Activated CD4-positive, alpha-beta memory T cell treated with anti-CD3 and anti-CD28 coated beads, Interleukin-2, amount 10 ng/mL, durations not matched to agents 7 days and 5 days (primary cell): ENCODE data around the gene EIF5A. TPM values are rescaled to one million over a fixed set of nuclear protein-coding genes. Genes with fewer than 3 reads are reported as not detected.

Experiments used
- CTCF ChIA-PET: fragments of 350-600 bp; sonication (Branson Sonifier 250); formaldehyde crosslinking; loops from one replicate; lab custom pipeline; 2021; ENCODE audit warnings: antibody characterized with exemption, inconsistent platforms; lab: Charles Lee
- POLR2A ChIA-PET: fragments of 350-600 bp; sonication (Branson Sonifier 250); formaldehyde crosslinking; loops from one replicate; lab custom pipeline; 2021; ENCODE audit warnings: antibody characterized with exemption; lab: Charles Lee
- DNase-seq: peaks from one replicate; pipeline ENCODE4 v3.0.0-alpha.2; 2020
- H3K27ac Mint-ChIP-seq: one replicate; pipeline ENCODE4 v1.8.0; 2021; ENCODE audit warnings: mild to moderate bottlenecking, mixed read lengths
- H3K27me3 Mint-ChIP-seq: one replicate; pipeline ENCODE4 v1.8.0; 2021; ENCODE audit warnings: mixed read lengths
- H3K36me3 Mint-ChIP-seq: one replicate; pipeline ENCODE4 v1.8.0; 2021; ENCODE audit warnings: low read depth, mixed read lengths
- H3K4me1 Mint-ChIP-seq: one replicate; pipeline ENCODE4 v1.8.0; 2021; ENCODE audit warnings: mixed read lengths
- H3K4me3 Mint-ChIP-seq: one replicate; pipeline ENCODE4 v1.8.0; 2021; ENCODE audit warnings: mild to moderate bottlenecking, mixed read lengths
- H3K9me3 Mint-ChIP-seq: one replicate; pipeline ENCODE4 v1.8.0; 2021; ENCODE audit warnings: mixed read lengths
- total RNA-seq, 2 experiments: library from RNA; stranded (reverse); gene quantifications; one replicate each; pipeline ENCODE4 v1.2.3, GENCODE V29; 2021

Gene EIF5A
- total RNA-seq, 2 experiments from 2014 or later: 419 to 420 TPM

DNA sequence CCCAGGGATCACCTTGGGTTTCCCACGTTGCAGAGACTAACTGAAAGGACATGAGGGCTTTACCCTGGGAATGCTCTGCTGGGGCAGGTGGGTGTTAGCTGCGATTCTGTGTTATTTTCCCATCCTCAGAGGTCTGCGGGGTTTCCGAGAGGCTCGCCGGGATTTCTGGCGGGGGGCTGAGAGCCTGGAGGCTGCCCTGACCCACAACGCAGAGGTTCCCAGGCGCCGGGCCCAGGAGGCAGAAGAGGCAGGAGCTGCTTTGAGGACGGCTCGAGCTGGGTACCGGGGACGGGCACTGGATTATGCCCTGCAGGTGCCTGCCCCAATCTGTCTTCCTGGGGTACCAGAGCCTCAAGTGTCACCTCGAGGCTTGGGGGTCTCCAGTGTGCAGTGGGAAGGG is 35.8 kb downstream of the EIF5A start:
- POLR2A ChIA-PET: interaction anchor here (0.9 to 3.5 kb wide), 3 partner anchors 14 to 140 kb away, joined by 3 to 18 read pairs (median 4); partner anchors contain the start of gene NEURL4
- Mint-ChIP-seq H3K27ac (no peak overlapping the region), H3K36me3 (peaks cover 69% of the 10 kb centered on the region)

GRCh38 chr17:7346761-7347614 is 39.6 kb downstream of the EIF5A start:
- ChIA-PET POLR2A (interaction anchor here (4.3 to 5.9 kb wide), 2 partner anchors 8 to 24 kb away, joined by 16 to 86 read pairs; partner anchors contain the start of gene ACAP1), CTCF (interaction anchor here (2.1 to 3.1 kb wide), 2 partner anchors 11 to 17 kb away, joined by 4 to 18 read pairs; partner anchors contain the start of gene ACAP1)
- H3K9me3 Mint-ChIP-seq: no peaks in the 10 kb centered on the region
- no peak overlapping the region for H3K4me3 Mint-ChIP-seq
- no peak for DNase-seq
- H3K36me3 Mint-ChIP-seq: peaks cover 74% of the 10 kb centered on the region
- H3K27me3 Mint-ChIP-seq: no peaks in the 10 kb centered on the region
- no peak overlapping the region for H3K27ac Mint-ChIP-seq
- peaks cover 43% of the 10 kb centered on the region for H3K4me1 Mint-ChIP-seq

More for the DNA sequence above, 35.8 kb downstream of the EIF5A start:
- H3K4me3 Mint-ChIP-seq: no peak overlapping the region
- peaks cover 34% of the 10 kb centered on the region for H3K4me1 Mint-ChIP-seq
- CTCF ChIA-PET: interaction anchor here (0.6 kb wide), 1 partner anchor 262 kb away, joined by 4 read pairs; no protein-coding TSS in a partner anchor
- H3K9me3 Mint-ChIP-seq: no peaks in the 10 kb centered on the region
- DNase-seq: no peak
- H3K27me3 Mint-ChIP-seq: no peaks in the 10 kb centered on the region

GRCh38 chr17:7347630-7348477 is 40.4 kb downstream of the EIF5A start:
- peaks cover 74% of the 10 kb centered on the region for H3K36me3 Mint-ChIP-seq
- H3K27me3 Mint-ChIP-seq: no peaks in the 10 kb centered on the region
- no peak overlapping the region for H3K4me3 Mint-ChIP-seq
- DNase-seq: no peak
- ChIA-PET POLR2A (interaction anchor here (0.6 to 5.9 kb wide), 13 partner anchors 9 to 226 kb away, joined by 3 to 86 read pairs (median 4); partner anchors contain the start of genes ACAP1, GPS2 and NEURL4), CTCF (interaction anchor here (1.0 to 2.4 kb wide), 3 partner anchors 11 to 200 kb away, joined by 4 to 13 read pairs (median 5); partner anchors contain the start of gene ACAP1)
- peaks cover 48% of the 10 kb centered on the region for H3K4me1 Mint-ChIP-seq
- H3K27ac Mint-ChIP-seq: no peak overlapping the region
- no peaks in the 10 kb centered on the region for H3K9me3 Mint-ChIP-seq

DNA sequence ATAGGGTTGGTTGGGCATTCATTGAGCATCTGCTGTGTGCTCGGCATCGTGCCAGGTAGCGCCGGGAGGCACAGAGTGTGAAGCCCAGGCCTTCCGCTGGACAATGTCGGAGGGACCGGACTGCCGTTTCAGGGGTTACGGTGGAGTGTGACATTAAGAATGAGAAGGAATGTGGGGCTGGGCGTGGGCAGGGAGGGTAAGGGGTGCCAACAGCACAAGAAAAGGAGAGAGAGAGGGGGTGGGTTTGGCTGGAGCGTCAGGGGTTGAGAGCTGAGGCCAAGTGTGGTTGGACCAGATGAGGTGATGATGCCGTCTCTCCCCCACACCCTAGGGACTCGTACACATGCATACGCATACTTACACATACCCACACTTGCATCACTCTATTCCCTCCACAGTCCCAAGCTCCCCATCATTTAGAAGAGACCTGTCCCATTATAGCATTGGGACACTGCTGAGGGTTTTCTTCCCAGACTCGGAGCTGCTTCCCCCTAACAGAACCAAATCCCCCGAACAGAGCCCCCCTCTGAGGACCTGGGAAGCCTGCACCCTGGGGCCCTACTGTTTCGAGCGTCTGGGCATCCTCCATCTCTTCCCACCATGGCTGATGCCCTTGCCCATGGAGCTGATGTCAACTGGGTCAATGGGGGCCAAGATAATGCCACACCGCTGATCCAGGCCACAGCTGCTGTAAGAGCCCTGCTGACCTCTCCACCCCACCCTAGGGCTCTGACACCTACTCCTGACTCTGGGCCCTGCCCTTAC is 41.2 kb downstream of the EIF5A start:
- no peak for DNase-seq
- Mint-ChIP-seq H3K27ac (no peak overlapping the region), H3K36me3 (peaks cover 70% of the 10 kb centered on the region), H3K27me3 (no peaks in the 10 kb centered on the region), H3K4me1 (peaks cover 50% of the 10 kb centered on the region), H3K4me3 (no peak overlapping the region), H3K9me3 (no peaks in the 10 kb centered on the region)
- ChIA-PET CTCF (interaction anchor here (1.0 to 3.0 kb wide), 4 partner anchors 12 to 199 kb away, joined by 4 to 20 read pairs (median 9); partner anchors contain the start of genes ACAP1 and NEURL4), POLR2A (interaction anchor here (1.1 to 5.9 kb wide), 13 partner anchors 10 to 225 kb away, joined by 3 to 86 read pairs (median 4); partner anchors contain the start of genes ACAP1, GPS2 and NEURL4)

GRCh38 chr17:7351665-7352502 is 44.5 kb downstream of the EIF5A start, which contains the start of gene KCTD11:
TSS of gene KCTD11 (plus strand) at chr17:7352162.
- no peaks in the 10 kb centered on the region for H3K27me3 Mint-ChIP-seq
- no peaks in the 10 kb centered on the region for H3K9me3 Mint-ChIP-seq
- DNase-seq: peak; percentile 85
- ChIA-PET CTCF (interaction anchor here (1.0 to 4.5 kb wide), 6 partner anchors 14 to 237 kb away, joined by 3 to 24 read pairs (median 8); partner anchors contain the start of genes NEURL4, SENP3 and TMEM102), POLR2A (interaction anchor here (0.8 to 5.9 kb wide), 8 partner anchors 13 to 306 kb away, joined by 3 to 86 read pairs (median 5); partner anchors contain the start of genes ACAP1, GPS2, MPDU1 and TMEM256)
- peak within 1 kb of the TSS; percentile 70 for H3K27ac Mint-ChIP-seq
- H3K36me3 Mint-ChIP-seq: peaks cover 45% of the 10 kb centered on the region
- H3K4me1 Mint-ChIP-seq: peaks cover 73% of the 10 kb centered on the region
- peak within 1 kb of the TSS; percentile 66 for H3K4me3 Mint-ChIP-seq

- no peaks in the 10 kb centered on the region for H3K9me3 Mint-ChIP-seq
- DNase-seq: no peak
- H3K4me3 Mint-ChIP-seq: peak overlapping the region; percentile 65
- H3K4me1 Mint-ChIP-seq: peaks cover 70% of the 10 kb centered on the region
- CTCF ChIA-PET: interaction anchor here (1.4 to 4.5 kb wide), 3 partner anchors 84 to 335 kb away, joined by 3 to 24 read pairs (median 12); partner anchors contain the start of genes SENP3, TMEM102 and TP53
- peaks cover 41% of the 10 kb centered on the region for H3K36me3 Mint-ChIP-seq
- peak overlapping the region; percentile 62 for H3K27ac Mint-ChIP-seq
- H3K27me3 Mint-ChIP-seq: no peaks in the 10 kb centered on the region
- POLR2A ChIA-PET: interaction anchor here (1.1 to 1.3 kb wide), 4 partner anchors 16 to 307 kb away, joined by 3 to 12 read pairs (median 4); partner anchors contain the start of genes ACAP1 and MPDU1
Measured at GRCh38 chr17:7352503-7352889, 45.1 kb downstream of the EIF5A start.

- no peak for DNase-seq
- H3K27ac Mint-ChIP-seq: peak overlapping the region; percentile 62
- ChIA-PET POLR2A (interaction anchor here (0.9 to 1.9 kb wide), 9 partner anchors 9 to 334 kb away, joined by 3 to 12 read pairs (median 4); partner anchors contain the start of genes ACAP1, MPDU1 and TP53), CTCF (interaction anchor here (0.6 to 4.5 kb wide), 6 partner anchors 23 to 334 kb away, joined by 3 to 24 read pairs (median 4); partner anchors contain the start of genes NEURL4, SENP3, TMEM102 and TP53)
- H3K9me3 Mint-ChIP-seq: no peaks in the 10 kb centered on the region
- peak overlapping the region; percentile 65 for H3K4me3 Mint-ChIP-seq
- peaks cover 37% of the 10 kb centered on the region for H3K36me3 Mint-ChIP-seq
- H3K4me1 Mint-ChIP-seq: peaks cover 69% of the 10 kb centered on the region
- no peaks in the 10 kb centered on the region for H3K27me3 Mint-ChIP-seq
Measured at GRCh38 chr17:7352910-7353635, 45.6 kb downstream of the EIF5A start.

- DNase-seq: peak; percentile 42
- H3K36me3 Mint-ChIP-seq: peaks cover 26% of the 10 kb centered on the region
- H3K27ac Mint-ChIP-seq: peak overlapping the region; percentile 47
- POLR2A ChIA-PET: interaction anchor here (0.9 to 3.1 kb wide), 8 partner anchors 18 to 333 kb away, joined by 3 to 14 read pairs (median 4); partner anchors contain the start of genes ACAP1, TMEM256 and TP53
- no peak overlapping the region for H3K4me3 Mint-ChIP-seq
- no peaks in the 10 kb centered on the region for H3K9me3 Mint-ChIP-seq
- CTCF ChIA-PET: interaction anchor here (1.0 to 4.5 kb wide), 7 partner anchors 18 to 234 kb away, joined by 3 to 24 read pairs (median 6); partner anchors contain the start of genes ACAP1, NEURL4, SENP3 and TMEM102
- no peaks in the 10 kb centered on the region for H3K27me3 Mint-ChIP-seq
- peaks cover 56% of the 10 kb centered on the region for H3K4me1 Mint-ChIP-seq
Measured at GRCh38 chr17:7354262-7354843, 46.9 kb downstream of the EIF5A start.

GRCh38 chr17:7355053-7355452 is 47.6 kb downstream of the EIF5A start, which contains the start of gene TMEM95:
TSS of gene TMEM95 (plus strand) at chr17:7355156. CDS start at chr17:7355205, 49 bp downstream.
- DNase-seq: no peak
- no peaks in the 10 kb centered on the region for H3K27me3 Mint-ChIP-seq
- CTCF ChIA-PET: interaction anchor here (0.6 to 4.5 kb wide), 26 partner anchors 10 to 456 kb away, joined by 3 to 47 read pairs (median 6); partner anchors contain the start of genes ACAP1, FGF11, NEURL4 and SENP3
- H3K4me1 Mint-ChIP-seq: peaks cover 49% of the 10 kb centered on the region
- no peaks in the 10 kb centered on the region for H3K9me3 Mint-ChIP-seq
- H3K36me3 Mint-ChIP-seq: peaks cover 21% of the 10 kb centered on the region
- peak within 1 kb of the TSS; percentile 47 for H3K27ac Mint-ChIP-seq
- H3K4me3 Mint-ChIP-seq: no peak within 1 kb of the TSS
- POLR2A ChIA-PET: interaction anchor here (1.4 to 3.1 kb wide), 6 partner anchors 18 to 206 kb away, joined by 3 to 20 read pairs (median 6); partner anchors contain the start of genes ACAP1, POLR2A, SENP3 and TMEM102
